ENCODE data around the gene LSAMP.

Gene LSAMP

GRCh38 chr3:115899535-115899934 is 545.8 kb downstream of the LSAMP start:
- H3K9me3 ChIP-seq (ENCODE audit: control insufficient read depth, low read length), result no peaks in the 10 kb centered on the region
- no peak overlapping the region for H3K9ac ChIP-seq (ENCODE audit: low read length)
- H3K27me3 ChIP-seq (ENCODE audit: control insufficient read depth, insufficient read depth, low read length), result no peaks in the 10 kb centered on the region
- H3K36me3 ChIP-seq (ENCODE audit: control insufficient read depth, insufficient read depth, low read length), result no peaks in the 10 kb centered on the region
- H3K4me1 ChIP-seq (ENCODE audit: control insufficient read depth, insufficient read depth, low read length), result no peaks in the 10 kb centered on the region
- H3K4me3 ChIP-seq (ENCODE audit: low read length), result no peak overlapping the region

- H3K9ac ChIP-seq (ENCODE audit: low read length), result no peak overlapping the region
- H3K9me3 ChIP-seq (ENCODE audit: control insufficient read depth, low read length), result no peaks in the 10 kb centered on the region
- no peaks in the 10 kb centered on the region for H3K27me3 ChIP-seq (ENCODE audit: control insufficient read depth, insufficient read depth, low read length)
- H3K4me3 ChIP-seq (ENCODE audit: low read length), result no peak overlapping the region
- H3K36me3 ChIP-seq (ENCODE audit: control insufficient read depth, insufficient read depth, low read length), result no peaks in the 10 kb centered on the region
- no peaks in the 10 kb centered on the region for H3K4me1 ChIP-seq (ENCODE audit: control insufficient read depth, insufficient read depth, low read length)
These were observed 546.5 kb downstream of the LSAMP start for GRCh38 chr3:115898656-115899410.

GRCh38 chr3:115891006-115891636 is 554.2 kb downstream of the LSAMP start:
- Histone ChIP-seq H3K9ac (ENCODE audit: low read length) (no peak overlapping the region), H3K4me1 (ENCODE audit: control insufficient read depth, insufficient read depth, low read length) (no peaks in the 10 kb centered on the region), H3K36me3 (ENCODE audit: control insufficient read depth, insufficient read depth, low read length) (no peaks in the 10 kb centered on the region), H3K27me3 (ENCODE audit: control insufficient read depth, insufficient read depth, low read length) (no peaks in the 10 kb centered on the region), H3K4me3 (ENCODE audit: low read length) (no peak overlapping the region), H3K9me3 (ENCODE audit: control insufficient read depth, low read length) (no peaks in the 10 kb centered on the region)

GRCh38 chr3:115890579-115890978 is 554.7 kb downstream of the LSAMP start:
- H3K27me3 ChIP-seq (ENCODE audit: control insufficient read depth, insufficient read depth, low read length), result no peaks in the 10 kb centered on the region
- no peaks in the 10 kb centered on the region for H3K4me1 ChIP-seq (ENCODE audit: control insufficient read depth, insufficient read depth, low read length)
- H3K9ac ChIP-seq (ENCODE audit: low read length), result no peak overlapping the region

GRCh38 chr3:115885621-115886020 is 559.7 kb downstream of the LSAMP start:
- Histone ChIP-seq H3K36me3 (ENCODE audit: control insufficient read depth, insufficient read depth, low read length) (no peaks in the 10 kb centered on the region), H3K9ac (ENCODE audit: low read length) (no peak overlapping the region), H3K9me3 (ENCODE audit: control insufficient read depth, low read length) (no peaks in the 10 kb centered on the region), H3K4me3 (ENCODE audit: low read length) (no peak overlapping the region), H3K27me3 (ENCODE audit: control insufficient read depth, insufficient read depth, low read length) (no peaks in the 10 kb centered on the region), H3K4me1 (ENCODE audit: control insufficient read depth, insufficient read depth, low read length) (no peaks in the 10 kb centered on the region)

More at GRCh38 chr3:115890579-115890978, 554.7 kb downstream of the LSAMP start:
- no peaks in the 10 kb centered on the region for H3K36me3 ChIP-seq (ENCODE audit: control insufficient read depth, insufficient read depth, low read length)
- no peaks in the 10 kb centered on the region for H3K9me3 ChIP-seq (ENCODE audit: control insufficient read depth, low read length)
- H3K4me3 ChIP-seq (ENCODE audit: low read length), result no peak overlapping the region

GRCh38 chr3:115877615-115877899 is 567.7 kb downstream of the LSAMP start:
- no peak overlapping the region for H3K4me3 ChIP-seq (ENCODE audit: low read length)
- no peaks in the 10 kb centered on the region for H3K4me1 ChIP-seq (ENCODE audit: control insufficient read depth, insufficient read depth, low read length)
- H3K9me3 ChIP-seq (ENCODE audit: control insufficient read depth, low read length), result no peaks in the 10 kb centered on the region
- H3K9ac ChIP-seq (ENCODE audit: low read length), result no peak overlapping the region
- no peaks in the 10 kb centered on the region for H3K27me3 ChIP-seq (ENCODE audit: control insufficient read depth, insufficient read depth, low read length)
- H3K36me3 ChIP-seq (ENCODE audit: control insufficient read depth, insufficient read depth, low read length), result no peaks in the 10 kb centered on the region

GRCh38 chr3:115876876-115877614 is 568.2 kb downstream of the LSAMP start:
- H3K9me3 ChIP-seq (ENCODE audit: control insufficient read depth, low read length), result no peaks in the 10 kb centered on the region
- H3K4me3 ChIP-seq (ENCODE audit: low read length), result no peak overlapping the region
- H3K27me3 ChIP-seq (ENCODE audit: control insufficient read depth, insufficient read depth, low read length), result no peaks in the 10 kb centered on the region
- H3K9ac ChIP-seq (ENCODE audit: low read length), result no peak overlapping the region
- H3K36me3 ChIP-seq (ENCODE audit: control insufficient read depth, insufficient read depth, low read length), result no peaks in the 10 kb centered on the region
- no peaks in the 10 kb centered on the region for H3K4me1 ChIP-seq (ENCODE audit: control insufficient read depth, insufficient read depth, low read length)

GRCh38 chr3:115875460-115875859 is 569.8 kb downstream of the LSAMP start:
- Histone ChIP-seq H3K4me1 (ENCODE audit: control insufficient read depth, insufficient read depth, low read length) (no peaks in the 10 kb centered on the region), H3K27me3 (ENCODE audit: control insufficient read depth, insufficient read depth, low read length) (no peaks in the 10 kb centered on the region)

GRCh38 chr3:115871735-115872134 is 573.6 kb downstream of the LSAMP start:
- H3K4me3 ChIP-seq (ENCODE audit: low read length), result no peak overlapping the region
- no peaks in the 10 kb centered on the region for H3K27me3 ChIP-seq (ENCODE audit: control insufficient read depth, insufficient read depth, low read length)
- no peak overlapping the region for H3K9ac ChIP-seq (ENCODE audit: low read length)
- no peaks in the 10 kb centered on the region for H3K36me3 ChIP-seq (ENCODE audit: control insufficient read depth, insufficient read depth, low read length)
- no peaks in the 10 kb centered on the region for H3K9me3 ChIP-seq (ENCODE audit: control insufficient read depth, low read length)
- H3K4me1 ChIP-seq (ENCODE audit: control insufficient read depth, insufficient read depth, low read length), result no peaks in the 10 kb centered on the region

More at GRCh38 chr3:115875460-115875859, 569.8 kb downstream of the LSAMP start:
- no peak overlapping the region for H3K9ac ChIP-seq (ENCODE audit: low read length)
- no peak overlapping the region for H3K4me3 ChIP-seq (ENCODE audit: low read length)
- no peaks in the 10 kb centered on the region for H3K36me3 ChIP-seq (ENCODE audit: control insufficient read depth, insufficient read depth, low read length)
- no peaks in the 10 kb centered on the region for H3K9me3 ChIP-seq (ENCODE audit: control insufficient read depth, low read length)

GRCh38 chr3:115864911-115865310 is 580.4 kb downstream of the LSAMP start:
- Histone ChIP-seq H3K9me3 (ENCODE audit: control insufficient read depth, low read length) (no peaks in the 10 kb centered on the region), H3K36me3 (ENCODE audit: control insufficient read depth, insufficient read depth, low read length) (no peaks in the 10 kb centered on the region), H3K4me3 (ENCODE audit: low read length) (no peak overlapping the region), H3K27me3 (ENCODE audit: control insufficient read depth, insufficient read depth, low read length) (no peaks in the 10 kb centered on the region), H3K9ac (ENCODE audit: low read length) (no peak overlapping the region), H3K4me1 (ENCODE audit: control insufficient read depth, insufficient read depth, low read length) (no peaks in the 10 kb centered on the region)

- no peak overlapping the region for H3K9ac ChIP-seq (ENCODE audit: low read length)
- no peaks in the 10 kb centered on the region for H3K27me3 ChIP-seq (ENCODE audit: control insufficient read depth, insufficient read depth, low read length)
- peaks cover 2% of the 10 kb centered on the region for H3K4me1 ChIP-seq (ENCODE audit: control insufficient read depth, insufficient read depth, low read length)
- no peaks in the 10 kb centered on the region for H3K36me3 ChIP-seq (ENCODE audit: control insufficient read depth, insufficient read depth, low read length)
- no peak overlapping the region for H3K4me3 ChIP-seq (ENCODE audit: low read length)
- no peaks in the 10 kb centered on the region for H3K9me3 ChIP-seq (ENCODE audit: control insufficient read depth, low read length)
These were observed 582.4 kb downstream of the LSAMP start for GRCh38 chr3:115862849-115863248.

GRCh38 chr3:115862099-115862498 is 583.2 kb downstream of the LSAMP start:
- no peak overlapping the region for H3K9ac ChIP-seq (ENCODE audit: low read length)
- no peaks in the 10 kb centered on the region for H3K9me3 ChIP-seq (ENCODE audit: control insufficient read depth, low read length)
- no peaks in the 10 kb centered on the region for H3K27me3 ChIP-seq (ENCODE audit: control insufficient read depth, insufficient read depth, low read length)
- H3K4me3 ChIP-seq (ENCODE audit: low read length), result no peak overlapping the region
- peaks cover 6% of the 10 kb centered on the region for H3K4me1 ChIP-seq (ENCODE audit: control insufficient read depth, insufficient read depth, low read length)
- H3K36me3 ChIP-seq (ENCODE audit: control insufficient read depth, insufficient read depth, low read length), result no peaks in the 10 kb centered on the region
